GM18951 (cell line): ENCODE measurements around the gene RAB22A.

Experiments used
- POLR2A ChIP-seq: IDR thresholded peaks from 4 replicates; pipeline ENCODE4 v1.6.1; 2011; ENCODE audit warnings: mild to moderate bottlenecking; ENCODE audit not compliant: insufficient read length, insufficient read depth; ENCODE audit errors: extremely low read depth
- in situ Hi-C: fragments of 300-500 bp; cut with MboI; formaldehyde crosslinking; loops from one replicate; pipeline ENCODE4 v1.12.0; 2022; ENCODE audit warnings: low sequenced_read_pairs, mixed read lengths, inconsistent platforms; ENCODE audit not compliant: unreplicated experiment

The RAB22A gene

DNA sequence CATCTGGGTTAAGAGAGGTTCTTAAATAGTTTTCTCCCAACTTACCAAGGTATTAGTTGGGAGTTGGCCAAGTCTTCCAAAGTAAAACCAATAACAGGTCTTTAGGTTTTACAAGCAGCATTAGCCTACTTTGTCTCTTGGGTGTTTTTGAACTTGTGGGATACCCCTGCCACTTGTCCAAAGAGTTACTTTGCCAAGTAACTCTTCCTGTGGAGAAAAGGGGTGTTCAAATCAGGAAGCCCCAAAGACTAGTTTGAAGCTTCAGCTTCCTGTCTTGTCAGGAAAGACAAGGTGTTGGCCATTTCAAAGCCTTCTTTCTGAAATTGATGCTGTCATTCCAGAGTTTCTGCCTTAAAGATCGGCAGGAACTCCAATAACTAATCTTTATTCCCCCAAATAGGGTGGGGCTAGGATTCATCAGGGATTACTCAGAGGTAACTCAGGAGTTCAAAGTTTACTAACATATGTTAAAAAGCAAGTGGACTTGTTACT, 822 bp downstream of the RAB22A start:
- no peak for TF ChIP-seq POLR2A
- in situ Hi-C loops: no loop called here

DNA sequence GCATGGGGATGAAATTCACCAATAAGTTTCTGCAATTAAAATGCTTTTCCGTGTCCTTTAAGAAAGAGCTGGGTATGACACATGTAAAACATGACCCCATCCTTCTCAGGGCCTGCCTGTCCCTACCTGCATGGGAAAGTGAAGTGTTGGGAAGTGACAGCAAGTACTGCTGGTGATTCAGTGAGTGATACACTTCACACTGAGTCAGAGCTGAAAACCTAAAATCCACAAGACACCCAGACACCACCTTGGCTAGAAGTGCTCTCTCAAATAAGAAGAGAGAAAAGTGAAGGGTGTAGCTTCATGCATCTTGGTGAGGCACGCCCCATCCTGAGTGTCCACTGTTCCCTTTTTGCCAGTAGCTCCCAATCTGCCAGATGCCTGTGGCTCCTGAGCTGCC, 3.3 kb downstream of the RAB22A start:
- no peak for TF ChIP-seq POLR2A
- in situ Hi-C loops: no loop called here

DNA sequence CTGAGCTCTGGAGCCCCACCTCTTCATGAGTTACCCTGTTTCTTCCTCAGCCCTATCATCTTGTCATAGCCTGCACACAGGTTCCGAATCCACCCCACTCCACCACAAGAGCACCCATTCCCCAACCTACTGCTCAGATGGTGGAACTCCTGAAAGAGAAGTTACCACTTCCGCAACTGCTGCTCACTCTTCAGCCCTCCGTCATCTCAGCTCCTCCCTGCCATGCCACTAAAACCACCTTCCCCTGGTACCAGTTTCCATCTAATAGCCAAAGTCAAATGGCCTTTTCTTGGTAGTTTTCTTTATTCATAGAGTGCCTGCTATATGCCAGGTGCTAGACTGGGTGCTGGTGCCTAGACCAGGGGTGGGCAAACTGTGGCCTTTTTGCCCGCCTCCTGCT, 3.9 kb downstream of the RAB22A start:
- TF ChIP-seq POLR2A: no peak
- in situ Hi-C loops: no loop called here

DNA sequence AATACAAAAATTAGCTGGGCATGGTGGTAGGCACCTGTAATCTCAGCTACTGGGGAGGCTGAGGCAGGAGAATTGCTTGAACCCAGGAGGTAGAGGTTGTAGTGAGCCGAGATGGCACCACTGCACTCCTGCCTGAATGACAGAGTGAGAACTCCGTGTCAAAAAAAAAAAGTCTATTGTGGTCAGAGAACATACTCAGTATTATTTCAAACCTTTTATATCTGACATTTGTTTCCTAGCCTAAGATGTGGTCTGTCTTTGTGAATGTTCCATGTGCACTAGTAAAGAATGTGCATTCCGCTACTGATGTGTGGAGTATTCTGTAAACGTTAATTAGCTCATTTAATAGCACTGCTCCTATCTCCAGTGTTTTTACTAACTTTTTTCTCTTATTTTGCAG, 11.7 kb downstream of the RAB22A start:
- in situ Hi-C loops: no loop called here
- TF ChIP-seq POLR2A: no peak

DNA sequence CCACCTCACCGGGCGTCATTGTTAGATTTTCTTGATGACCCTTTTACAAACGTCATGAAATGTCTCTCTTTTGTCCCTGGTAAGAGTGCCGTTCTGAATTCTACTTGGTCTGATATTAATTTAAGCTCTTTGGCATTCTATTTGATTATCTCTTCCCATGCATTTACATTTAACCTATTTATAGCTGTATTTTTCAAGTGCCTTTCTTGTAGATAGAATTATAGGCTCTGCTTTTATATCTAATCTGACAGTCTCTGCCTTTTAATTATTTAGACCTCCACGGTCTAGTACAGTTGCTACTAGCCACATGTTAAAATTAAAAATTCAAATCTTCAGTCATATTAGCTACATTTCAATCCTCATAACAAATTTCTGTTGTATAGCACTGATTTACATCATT, 12.6 kb downstream of the RAB22A start:
- TF ChIP-seq POLR2A: no peak
- in situ Hi-C loops: no loop called here

DNA sequence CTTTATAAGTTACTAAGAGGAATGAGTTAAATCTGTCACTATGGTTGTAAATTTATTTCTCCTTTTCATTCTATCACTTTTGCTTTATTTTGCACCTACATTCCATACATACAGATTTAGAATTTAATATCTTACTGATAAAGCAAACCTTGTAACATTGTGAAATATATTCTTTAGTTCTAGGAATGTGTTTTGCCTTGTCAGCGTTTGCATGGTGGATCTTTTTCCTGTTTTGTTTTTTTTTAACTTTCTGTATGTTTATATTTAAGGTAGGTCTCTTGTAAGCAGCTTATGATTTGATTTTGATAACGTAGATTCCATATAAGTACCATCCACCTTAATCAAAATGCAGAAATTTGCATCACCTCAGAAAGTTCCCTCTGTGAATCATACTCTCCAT, 16.4 kb downstream of the RAB22A start:
- no peak for TF ChIP-seq POLR2A
- in situ Hi-C loops: no loop called here

DNA sequence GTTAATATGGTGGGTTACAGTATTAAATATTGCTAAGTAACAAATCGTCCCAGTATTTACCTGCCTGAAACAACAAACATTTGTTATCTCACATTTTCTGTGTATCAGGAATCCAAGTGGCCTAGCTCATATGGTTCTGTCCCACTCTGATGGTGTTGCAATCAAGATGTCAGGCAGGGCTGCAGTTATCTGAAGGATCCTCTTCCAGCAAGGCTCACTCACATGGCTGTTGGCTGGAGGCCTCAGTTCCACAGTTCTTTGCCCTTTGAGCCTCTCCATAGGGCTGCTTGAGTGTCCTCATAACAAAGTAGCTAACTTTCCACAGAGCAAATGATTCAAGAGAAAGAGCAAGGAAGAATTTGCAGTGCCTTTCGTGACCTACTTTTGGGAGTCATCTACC, 17.7 kb downstream of the RAB22A start:
- in situ Hi-C loops: no loop called here
- no peak for TF ChIP-seq POLR2A

DNA sequence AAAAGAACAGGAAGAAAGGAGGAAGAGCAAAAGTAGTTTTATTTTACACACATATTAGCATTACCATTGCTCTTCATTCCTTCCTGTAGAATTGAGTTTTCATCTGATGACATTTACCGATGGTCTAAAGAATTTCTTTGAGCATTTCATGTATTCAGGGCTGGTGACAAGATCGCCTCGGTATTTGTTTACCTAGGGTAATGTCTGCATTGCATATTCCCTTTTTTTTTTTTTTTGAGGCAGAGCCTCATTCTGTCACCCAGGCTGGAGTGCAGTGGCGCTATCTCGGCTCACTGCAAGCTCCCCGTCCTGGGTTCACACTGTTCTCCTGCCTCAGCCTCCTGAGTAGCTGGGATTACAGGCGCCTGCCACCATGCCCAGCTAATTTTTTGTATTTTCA, 19.3 kb downstream of the RAB22A start:
- in situ Hi-C loops: no loop called here
- no peak for TF ChIP-seq POLR2A

DNA sequence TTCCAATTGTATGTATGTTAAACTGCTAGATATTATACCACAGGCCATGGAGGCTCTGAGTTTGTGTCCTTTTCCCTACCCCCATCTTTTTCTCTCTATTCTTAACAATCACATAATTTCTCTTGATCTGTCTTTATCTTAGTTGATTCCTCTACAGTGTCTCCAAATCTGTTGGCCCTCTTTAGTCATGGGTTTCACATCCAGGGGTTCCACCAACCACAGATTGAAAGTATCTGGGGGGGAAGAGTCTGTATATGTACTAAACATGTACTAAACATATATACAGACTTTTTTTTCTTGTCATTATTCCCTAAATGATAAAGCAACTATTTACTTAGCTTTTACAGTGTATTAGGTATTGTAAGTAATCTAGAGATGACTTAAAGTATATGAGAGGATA, 20.2 kb downstream of the RAB22A start:
- in situ Hi-C loops: no loop called here
- TF ChIP-seq POLR2A: no peak

DNA sequence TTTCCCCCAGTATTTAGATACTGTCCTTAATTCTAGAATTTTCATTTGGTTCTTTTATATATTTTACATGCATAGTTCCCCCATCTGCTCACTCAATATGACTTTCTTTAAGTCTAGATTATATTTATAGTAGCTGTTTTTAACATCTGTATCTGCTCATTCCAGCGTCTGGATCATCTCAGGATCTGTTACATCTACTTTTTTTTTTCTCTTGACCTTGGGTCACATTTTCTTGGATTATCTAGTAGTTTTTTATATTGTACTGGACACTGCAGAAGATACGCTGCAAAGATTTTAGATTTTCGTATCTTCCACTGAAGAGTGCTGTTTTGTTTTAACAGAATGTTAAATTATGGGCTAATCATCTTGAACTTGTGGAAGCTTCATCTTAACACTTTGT, 20.7 kb downstream of the RAB22A start:
- in situ Hi-C loops: no loop called here
- no peak for TF ChIP-seq POLR2A

DNA sequence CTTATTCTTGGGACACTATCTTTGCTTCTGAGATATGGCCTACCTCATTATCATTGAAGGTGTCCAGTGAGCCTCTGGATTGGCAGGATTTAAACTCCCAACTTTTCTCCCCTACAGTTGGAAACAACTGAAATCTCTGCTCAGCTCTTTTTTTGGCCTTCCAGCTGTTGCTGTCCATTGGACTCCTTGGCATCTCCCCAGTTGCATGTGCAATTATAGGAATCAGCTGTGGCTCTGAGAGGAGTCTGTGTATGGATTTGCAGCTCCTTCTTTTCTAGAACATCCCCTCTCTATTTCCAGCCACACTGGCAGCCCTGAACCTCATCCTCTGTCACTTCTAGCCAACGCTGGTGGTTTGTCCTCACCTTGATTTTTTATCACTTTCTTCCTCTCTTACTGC, 21.2 kb downstream of the RAB22A start:
- no peak for TF ChIP-seq POLR2A
- in situ Hi-C loops: no loop called here

DNA sequence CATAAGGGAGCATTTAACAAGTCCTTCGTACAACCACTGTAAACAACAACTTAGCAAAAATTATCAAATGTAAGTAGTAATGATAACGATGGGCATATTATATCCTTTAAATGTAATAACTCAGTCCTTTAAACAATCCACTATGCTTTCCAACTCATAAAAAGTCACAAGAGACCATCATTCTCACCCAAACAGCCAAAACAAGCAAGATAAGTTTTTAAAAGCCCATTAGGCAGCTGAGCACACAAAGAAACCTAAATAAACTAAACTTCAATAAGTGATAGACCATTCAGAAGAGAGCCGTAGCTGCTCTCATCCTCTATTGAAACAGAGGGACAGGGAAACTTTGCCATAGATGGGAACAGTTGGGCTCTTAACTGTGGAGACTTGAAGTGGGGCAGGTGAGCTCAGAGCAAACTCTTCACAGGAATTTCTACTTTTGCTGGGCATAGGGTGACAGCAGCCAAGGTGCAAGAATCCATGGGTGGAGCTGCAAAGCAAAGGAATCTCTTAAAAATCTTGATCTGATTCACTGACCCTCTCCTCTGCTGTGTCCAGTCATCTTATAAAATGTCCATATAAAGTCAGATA, 22.5 kb downstream of the RAB22A start:
- no peak for TF ChIP-seq POLR2A
- in situ Hi-C loops: no loop called here

DNA sequence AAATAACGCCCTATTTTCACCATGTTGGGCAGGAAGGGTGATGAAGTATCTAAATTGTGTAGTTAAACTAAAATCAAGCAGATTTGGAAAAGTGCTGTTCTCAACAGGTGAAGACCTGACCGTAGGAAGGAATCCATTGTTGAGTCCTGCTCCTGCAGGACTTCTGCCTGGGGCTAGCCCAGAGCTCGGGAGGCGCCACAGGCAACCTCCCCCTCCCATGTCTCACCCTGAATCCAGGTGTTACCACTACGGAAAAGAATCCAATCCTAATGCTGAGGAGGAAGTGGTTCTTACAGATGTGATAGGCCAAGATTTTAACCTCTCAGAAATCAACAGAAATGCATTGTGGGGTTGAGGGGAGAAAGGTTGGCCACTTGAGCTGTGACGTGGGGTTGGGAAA, 30.2 kb downstream of the RAB22A start:
- in situ Hi-C loops: no loop called here

DNA sequence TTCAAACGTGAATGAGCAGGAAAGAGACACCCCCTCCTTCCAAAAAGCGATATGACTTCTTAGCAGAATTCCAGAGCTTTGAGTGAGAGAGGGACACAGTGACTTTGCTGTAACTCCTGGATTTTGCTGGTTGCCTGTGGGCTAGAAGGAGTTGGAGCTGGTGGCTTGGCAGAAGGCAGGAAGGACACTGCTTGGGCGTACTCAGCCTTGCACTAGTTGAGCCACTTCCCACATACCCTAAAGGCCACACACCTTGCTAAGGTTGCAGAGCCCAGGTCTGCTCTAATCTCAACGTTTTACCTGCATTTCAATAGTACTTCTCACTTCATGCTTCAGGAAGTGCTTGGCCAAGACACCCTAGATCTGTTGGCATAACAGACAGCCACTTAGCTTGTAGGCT, 30.6 kb downstream of the RAB22A start:
- no peak for TF ChIP-seq POLR2A
- in situ Hi-C loops: no loop called here

More for the DNA sequence above, 30.2 kb downstream of the RAB22A start:
- no peak for TF ChIP-seq POLR2A

DNA sequence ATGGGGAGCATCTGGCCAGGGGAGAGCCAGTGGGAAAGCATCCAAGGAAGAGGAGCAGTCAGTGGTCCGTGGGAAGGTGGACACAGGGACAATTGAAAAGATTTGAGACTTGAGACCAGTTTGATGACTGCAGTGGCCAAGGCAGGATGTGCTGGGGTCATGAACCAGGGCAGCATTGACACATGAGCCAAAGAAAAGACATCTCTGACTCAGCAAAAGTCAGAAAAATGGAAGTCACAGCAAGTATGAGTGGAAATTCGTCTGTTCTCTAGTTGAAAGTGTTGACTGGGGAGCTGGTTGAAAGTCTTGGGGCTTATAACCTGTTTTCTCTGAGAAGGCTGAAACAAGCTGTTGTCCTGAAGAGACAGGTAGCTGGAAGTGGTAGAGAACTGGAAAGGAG, 31.3 kb downstream of the RAB22A start:
- no peak for TF ChIP-seq POLR2A
- in situ Hi-C loops: no loop called here
